GM21528 (cell line): ENCODE measurements around the gene STAT6.
A peak's percentile ranks its signal among the peaks of the same experiment; 100 is the strongest.
"Not testable (repeated sequence)": the region's sequence is repeated elsewhere in the genome, so short reads cannot be mapped to it uniquely, and the experiment has no call there.

ENCODE experiments used
- ATAC-seq: cut with Tn5 transposase; IDR thresholded peaks from one replicate; pipeline ENCODE4 v1.9.1; 2021; ENCODE audit warnings: mild to moderate bottlenecking, moderate library complexity; ENCODE audit not compliant: unreplicated experiment, low FRiP score

STAT6 gene

DNA sequence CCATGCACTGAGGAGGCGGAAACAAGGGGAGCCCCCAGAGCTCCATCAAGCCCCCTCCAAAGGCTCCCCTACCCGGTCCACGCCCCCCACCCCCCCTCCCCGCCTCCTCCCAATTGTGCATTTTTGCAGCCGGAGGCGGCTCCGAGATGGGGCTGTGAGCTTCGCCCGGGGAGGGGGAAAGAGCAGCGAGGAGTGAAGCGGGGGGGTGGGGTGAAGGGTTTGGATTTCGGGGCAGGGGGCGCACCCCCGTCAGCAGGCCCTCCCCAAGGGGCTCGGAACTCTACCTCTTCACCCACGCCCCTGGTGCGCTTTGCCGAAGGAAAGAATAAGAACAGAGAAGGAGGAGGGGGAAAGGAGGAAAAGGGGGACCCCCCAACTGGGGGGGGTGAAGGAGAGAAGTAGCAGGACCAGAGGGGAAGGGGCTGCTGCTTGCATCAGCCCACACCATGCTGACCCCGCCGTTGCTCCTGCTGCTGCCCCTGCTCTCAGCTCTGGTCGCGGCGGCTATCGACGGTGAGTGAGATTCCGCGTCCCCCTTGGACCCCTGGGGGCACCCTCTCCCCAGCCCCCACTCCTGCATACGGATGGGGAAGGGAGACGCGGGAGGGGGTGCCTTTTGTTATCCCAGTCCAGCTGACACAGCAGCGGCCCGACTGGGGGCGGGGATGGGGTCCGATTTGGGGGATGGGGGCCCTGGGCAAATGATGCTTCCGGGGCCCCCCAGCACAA, 17.5 kb upstream of the STAT6 start:
- no peak for ATAC-seq

GRCh38 chr12:57127726-57128518, 16.8 kb upstream of the STAT6 start, which contains the start of gene LRP1:
Gene LRP1, plus strand, starts transcription at chr12:57128483. Its CDS starts 482 bp downstream, at chr12:57128965.
- no peak for ATAC-seq

- ATAC-seq: no peak
Observed at GRCh38 chr12:57127101-57127725, 16.1 kb upstream of the STAT6 start.

- no peak for ATAC-seq
Observed at GRCh38 chr12:57126561-57126960, 15.4 kb upstream of the STAT6 start.

DNA sequence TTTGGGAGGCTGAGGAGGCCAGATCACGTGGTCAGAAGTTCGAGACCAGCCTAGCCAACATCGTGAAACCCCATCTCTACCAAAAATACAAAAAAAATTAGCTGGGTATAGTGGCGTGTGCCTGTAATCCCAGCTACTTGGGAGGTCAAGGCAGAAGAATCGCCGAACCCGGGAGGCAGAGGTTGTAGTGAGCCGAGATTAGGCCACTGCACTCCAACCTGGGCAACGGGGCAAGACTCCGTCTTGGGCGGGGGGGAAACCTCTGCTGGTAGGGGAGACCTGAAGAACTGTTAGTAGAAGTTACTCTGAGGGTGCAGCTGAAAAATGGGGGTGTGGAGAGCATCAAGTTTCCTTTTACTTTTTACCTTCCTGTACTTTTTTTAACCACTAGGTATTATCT, 14.9 kb upstream of the STAT6 start:
- ATAC-seq: no peak

GRCh38 chr12:57124261-57124877, 13.2 kb upstream of the STAT6 start:
- ATAC-seq: no peak

GRCh38 chr12:57123813-57124212, 12.7 kb upstream of the STAT6 start:
- ATAC-seq: no peak

GRCh38 chr12:57120718-57121117, 9.6 kb upstream of the STAT6 start:
- not testable (repeated sequence) for ATAC-seq

- no peak for ATAC-seq
Observed at GRCh38 chr12:57119294-57120085, 8.3 kb upstream of the STAT6 start.

- no peak for ATAC-seq
Observed at GRCh38 chr12:57118711-57119271, 7.6 kb upstream of the STAT6 start.

- no peak for ATAC-seq
Observed at GRCh38 chr12:57116580-57117281, 5.6 kb upstream of the STAT6 start.

DNA sequence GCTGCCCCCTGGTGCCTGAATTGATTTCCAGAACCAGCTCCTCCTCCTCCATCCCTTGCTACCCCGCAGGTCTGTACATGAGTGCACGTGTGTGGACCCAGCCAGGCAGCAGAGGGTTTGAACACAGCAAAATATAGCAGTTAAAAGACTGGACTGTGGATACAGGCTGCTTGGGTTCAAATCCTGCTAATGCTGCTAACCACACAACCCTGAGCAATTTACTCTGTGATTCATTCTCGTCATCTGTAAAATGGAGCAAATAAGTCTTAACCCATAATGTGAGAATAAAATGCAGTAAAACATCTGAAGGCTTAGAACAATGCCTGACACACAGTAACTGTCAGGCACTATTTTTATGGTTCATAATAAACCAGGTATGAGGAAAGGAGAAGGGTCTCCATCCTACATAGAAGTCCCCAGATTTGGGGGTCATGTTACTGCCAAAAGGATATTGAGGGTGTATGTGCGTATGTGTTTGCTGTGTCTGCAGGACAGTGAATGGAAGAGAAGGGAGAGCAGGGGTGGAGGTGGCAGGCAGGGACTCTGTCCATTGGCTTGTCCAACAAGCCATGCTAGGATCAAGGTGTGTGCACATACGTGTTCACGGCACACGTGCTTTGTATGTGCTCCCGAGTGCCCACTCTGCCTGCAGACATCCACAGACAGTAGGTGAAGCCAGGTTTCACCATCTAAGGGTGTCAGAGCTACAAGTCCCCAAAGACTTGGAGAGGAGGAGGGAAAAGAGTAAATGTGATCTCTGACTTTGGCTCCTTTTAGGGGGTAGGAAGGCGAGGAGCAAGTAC, 1.5 kb upstream of the STAT6 start:
- no peak for ATAC-seq

DNA sequence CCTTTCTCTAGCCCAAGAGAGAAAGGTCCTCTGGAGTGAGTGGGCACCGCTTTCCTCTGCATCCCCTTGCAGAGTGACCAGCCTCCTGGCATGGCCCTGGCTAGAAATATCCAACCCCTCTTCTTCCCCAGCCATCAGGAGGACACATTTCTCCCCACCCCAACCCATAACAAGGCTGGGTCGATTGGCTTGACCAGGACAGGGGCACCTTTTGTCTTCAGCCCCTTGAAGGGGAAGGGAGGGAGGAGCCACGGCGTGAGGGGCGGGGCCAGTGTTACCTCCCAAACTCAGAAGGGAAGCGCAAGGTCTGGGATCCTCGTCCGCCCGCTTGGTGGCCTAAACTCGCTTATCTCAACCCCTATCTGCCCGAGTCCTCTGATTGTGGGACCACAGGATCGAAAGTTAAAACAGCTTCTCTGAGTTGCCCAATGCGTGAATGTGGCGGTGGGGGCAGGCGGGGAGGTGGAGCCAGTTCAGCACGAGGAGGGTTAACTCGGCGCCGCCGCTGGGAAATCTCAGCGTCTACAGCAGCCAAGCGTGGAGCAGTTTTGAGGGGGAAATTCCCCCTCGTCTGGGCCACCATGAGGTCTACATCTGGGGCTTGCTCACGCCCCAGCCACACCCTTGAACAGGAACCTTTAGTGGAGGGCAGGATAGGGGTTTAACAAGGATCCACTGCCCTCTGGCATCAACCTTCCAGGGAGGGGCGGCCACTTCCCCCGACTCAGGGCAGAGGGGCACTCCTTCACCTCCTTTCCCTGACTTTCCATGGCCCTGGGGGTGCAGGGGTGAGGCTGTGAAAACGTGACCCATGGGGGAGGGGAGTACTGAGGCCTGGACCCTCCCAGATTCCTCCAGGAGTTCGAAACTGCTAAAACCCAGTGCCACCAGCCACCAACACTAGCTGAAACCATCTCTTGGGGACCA, 795 bp downstream of the STAT6 start:
- peak; percentile 42 for ATAC-seq

DNA sequence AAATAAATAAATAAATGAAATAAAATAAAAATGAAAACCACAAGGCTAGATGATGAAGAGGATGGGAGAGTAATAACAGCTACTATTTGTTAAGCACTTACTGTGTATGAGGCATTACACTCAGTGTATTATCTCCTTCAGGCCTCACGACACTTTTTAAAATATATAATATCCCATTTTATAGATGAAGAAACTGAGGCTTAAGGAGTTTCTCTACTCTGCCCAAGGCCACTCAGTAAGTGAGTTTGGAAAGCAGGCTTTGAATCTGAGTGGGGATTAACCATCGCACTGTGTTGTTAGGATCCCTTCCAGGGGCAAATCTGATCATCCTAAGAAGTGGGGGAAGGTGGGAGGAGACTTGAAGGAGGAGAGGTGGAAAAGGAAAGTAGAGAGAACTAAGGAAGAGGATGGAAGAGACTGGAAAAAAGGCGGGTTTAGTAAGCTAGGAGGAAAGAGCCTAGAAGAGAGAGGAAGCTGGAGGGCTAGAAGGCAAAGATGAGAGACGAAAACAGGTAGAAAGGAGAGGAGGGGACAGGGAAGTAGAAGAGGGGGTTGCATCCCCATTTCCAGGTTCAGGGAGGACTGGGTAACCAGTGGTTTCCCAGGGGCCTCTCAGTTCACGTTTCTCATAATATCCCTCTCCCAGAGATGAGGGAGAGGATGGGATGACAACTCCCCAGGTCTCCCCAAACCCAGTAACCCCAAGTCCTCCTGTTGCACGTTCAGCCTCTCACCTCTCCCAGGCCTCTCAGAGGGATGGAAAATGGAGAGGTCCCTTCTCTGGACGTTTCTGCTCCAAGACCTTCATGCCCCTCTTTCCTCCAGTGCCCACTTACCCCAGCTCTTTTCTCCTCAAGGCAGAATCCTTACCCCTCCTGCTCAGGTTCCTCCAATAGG, 1.7 kb downstream of the STAT6 start:
- no peak for ATAC-seq

DNA sequence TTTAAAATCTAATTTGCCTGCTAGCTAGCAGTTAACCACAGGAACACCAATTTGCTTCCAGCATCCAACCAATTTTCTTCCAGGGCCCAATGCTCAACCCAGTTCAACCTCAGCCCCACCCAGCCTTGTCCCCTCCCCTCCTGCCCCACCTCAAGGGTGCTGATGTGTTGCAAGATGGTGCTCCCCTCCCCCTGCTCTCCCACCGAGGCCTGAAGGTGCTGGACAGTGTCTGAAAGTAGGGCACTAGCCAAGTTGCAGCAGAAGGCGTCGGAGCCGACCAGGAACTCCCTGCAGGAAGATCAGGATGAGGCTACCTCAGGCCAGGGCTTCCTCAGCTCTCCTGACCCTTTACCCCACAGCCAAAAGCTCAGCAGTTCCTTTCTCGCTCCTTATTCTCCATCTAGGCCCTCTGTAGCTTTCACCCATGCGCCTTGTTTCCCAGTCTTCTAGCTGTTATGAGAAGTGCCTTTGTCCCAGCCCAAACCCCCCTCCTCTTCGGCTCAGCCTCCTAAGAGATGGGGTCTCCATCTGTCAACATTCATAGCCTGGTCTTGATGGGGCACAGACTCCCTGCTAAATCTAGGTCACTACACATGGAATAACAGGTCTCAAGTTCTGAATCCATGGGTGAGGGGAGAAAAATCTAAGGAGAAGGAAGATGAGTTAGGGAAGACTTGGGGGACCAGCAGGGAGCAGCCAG, 3.6 kb downstream of the STAT6 start:
- no peak for ATAC-seq
